GM18907 (cell line): ENCODE data around the gene TMEM128.

Experiments
- ATAC-seq: cut with Tn5 transposase; IDR thresholded peaks from one replicate; pipeline ENCODE4 v1.9.1; 2021; ENCODE audit warnings: mild to moderate bottlenecking, moderate library complexity; ENCODE audit not compliant: unreplicated experiment

The TMEM128 gene, protein sequence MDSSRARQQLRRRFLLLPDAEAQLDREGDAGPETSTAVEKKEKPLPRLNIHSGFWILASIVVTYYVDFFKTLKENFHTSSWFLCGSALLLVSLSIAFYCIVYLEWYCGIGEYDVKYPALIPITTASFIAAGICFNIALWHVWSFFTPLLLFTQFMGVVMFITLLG

DNA sequence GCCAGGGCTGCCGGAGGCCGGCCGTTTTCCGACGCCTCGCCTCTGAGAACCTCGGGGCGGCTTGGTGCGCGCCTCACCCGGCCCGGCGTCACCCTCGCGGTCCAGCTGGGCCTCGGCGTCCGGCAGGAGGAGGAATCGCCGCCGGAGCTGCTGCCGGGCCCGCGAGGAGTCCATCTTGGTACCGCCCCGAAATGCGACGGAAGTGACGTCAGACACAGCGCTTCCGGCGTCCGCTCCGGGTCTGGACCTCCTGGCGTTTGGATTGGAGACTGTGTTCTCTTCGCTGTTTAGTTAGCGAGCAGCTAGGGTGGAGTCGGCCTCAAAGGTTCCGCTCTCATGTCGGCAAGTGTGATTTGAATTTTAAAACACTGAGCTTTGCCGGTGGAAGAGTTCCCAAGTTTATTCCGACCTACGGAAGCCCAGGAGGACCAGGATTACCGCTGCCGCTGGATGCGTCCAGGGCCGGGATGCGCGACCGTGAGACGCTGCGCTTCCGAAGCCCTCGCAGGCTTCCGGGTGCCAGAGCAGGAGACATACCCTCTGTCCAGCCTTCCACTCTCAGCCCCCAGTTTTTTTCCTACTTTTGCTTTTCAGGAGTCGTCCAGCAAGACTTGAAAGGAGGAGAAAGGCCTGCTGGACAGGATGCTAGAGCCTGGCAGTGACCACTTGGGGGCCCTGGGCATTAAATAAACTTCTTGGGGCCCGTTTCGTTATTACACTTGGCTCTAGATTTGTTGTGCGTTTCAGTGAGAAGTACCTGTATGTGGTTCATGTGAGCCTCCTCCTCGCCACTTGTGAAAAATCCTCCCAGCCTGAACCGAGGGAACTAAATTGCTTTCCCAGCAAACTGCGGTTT, at the start of gene TMEM128:
Gene TMEM128, minus strand, starts transcription at position 195 of the 856 bp plus-strand sequence. Its CDS starts 21 bp downstream, at position 174.
- peak; percentile 93 for ATAC-seq

DNA sequence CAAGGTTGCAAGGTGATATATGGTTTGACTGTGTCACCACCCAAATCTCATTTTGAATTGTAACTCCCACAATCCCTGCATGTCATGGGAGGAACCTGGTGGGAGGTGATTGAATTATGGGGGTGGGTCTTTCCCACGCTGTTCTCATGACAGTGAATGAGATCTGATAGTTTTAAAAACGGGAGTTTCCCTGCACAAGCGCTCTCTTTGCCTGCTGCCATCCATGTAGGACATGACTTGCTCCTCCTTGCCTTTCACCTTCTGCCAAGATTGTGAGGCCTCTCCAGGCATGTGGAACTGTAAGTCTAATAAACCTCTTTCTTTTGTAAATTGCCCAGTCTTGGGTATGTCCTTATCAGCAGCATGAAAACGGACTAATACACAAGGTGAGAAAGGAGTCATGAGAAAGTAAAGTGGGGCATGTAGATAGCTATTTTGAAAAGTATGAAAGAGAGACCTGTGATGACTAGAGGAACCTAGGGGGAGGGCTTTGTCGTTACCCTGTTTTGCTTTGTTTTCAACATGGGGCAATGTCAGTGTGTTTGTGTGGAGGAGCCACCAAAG, 48.3 kb upstream of the TMEM128 start:
- no peak for ATAC-seq

DNA sequence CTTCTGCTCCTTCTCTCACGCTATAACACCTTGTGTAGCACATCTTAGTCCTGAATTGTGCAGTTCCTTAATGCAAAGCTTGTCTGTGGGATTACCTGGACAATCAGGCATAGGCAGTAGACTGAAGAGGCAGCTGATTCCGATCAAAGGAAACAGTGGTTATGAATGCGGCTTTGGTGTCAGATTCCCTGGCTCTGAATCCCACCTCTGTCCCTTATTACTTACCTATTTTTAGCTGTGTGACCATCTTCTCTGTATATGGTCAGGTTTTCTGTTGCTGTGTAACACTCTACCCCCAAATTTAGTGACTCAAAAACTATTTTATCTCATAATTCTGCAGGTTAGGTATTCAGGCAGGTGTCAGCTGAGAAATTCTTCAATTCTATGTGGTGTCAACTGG, 45.3 kb upstream of the TMEM128 start:
- no peak for ATAC-seq

DNA sequence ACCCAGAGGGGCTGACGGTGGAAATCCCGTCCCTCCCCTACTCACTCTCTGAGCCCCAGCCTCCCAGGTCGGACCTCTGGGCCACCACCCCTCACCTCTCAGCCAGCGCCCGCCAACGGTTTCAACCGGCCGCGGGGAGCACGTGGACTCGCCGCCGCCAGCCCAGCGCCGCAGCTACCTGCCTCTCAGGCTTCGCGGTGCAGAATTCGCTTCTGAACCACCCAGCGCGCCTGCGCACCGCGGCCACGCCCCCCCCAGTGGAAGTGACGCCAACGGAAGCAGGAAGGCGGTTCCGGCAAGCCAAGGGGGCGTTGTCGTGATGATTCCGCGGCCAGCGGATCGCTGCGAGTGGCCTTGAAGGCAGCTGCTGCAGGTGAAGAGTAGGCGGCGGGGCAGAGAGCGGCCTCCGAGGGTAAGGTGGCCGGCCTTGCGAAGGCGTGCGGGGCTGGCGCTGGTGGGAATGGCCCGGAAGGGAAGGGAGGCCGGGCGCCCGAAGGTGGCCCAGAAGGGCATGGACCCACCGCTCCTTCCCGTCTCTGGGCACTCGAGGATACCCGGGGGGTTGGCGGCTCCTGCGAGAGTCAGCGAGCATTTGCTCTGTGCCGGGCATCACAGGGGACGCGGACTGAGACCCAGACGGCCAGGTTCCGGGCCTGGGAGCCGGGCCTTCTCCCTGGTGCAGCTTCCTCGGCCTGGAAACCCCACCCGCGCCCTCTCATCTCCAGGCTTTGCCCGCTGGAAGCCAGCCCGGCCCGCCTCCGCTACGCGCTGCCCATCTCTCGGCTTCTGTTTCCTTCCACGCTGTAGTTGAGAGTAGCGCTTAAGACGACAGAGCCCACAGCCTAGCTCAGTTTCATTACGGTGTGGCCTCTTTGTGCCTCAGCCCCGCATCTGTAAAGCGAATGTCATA, 42.2 kb upstream of the TMEM128 start, which contains the start of the genes LYAR and ZBTB49:
Gene LYAR, minus strand, starts transcription at position 214 of the 910 bp plus-strand sequence. CDS start 6,412 bp downstream, outside the sequence.
Gene ZBTB49, plus strand, starts transcription at position 311 of the 910 bp plus-strand sequence. CDS start 9,695 bp downstream, outside the sequence.
- peak; percentile 86 for ATAC-seq

DNA sequence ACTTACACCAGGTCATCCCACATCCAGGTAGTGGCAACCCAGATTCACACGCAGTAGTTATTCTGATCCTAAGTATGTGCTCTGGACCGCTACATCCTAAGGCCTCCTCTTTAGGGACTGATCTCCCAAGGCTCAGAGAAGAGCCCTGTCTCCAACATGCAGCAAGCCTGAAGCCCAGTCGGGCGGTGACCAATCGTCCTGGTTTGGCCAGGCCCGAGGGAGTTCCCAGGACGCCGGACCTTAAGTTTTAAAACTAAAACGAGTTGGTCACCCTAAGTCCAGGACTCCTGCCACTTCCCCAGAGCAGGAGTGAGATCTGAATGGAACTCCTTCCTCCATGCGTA, 41.5 kb upstream of the TMEM128 start:
- ATAC-seq: peak; percentile 23

DNA sequence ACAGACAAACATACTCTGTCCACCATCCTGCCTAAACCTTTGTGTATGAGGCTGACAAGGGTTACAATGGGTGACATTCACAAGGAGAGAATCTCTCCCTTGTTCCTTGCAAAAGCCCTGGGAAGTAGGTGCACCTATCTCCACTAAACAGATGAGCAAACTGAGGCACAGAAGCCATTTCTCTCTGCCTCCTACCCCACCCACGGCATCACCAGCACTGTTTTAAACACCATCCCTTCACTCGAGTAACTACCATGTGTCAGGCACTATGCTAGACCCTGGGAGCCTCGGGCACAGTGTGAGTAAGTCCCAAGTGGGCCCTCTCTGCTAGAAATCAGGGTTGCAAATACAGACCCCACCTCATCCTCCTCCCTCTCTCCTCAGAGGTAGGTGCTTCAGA, 41.0 kb upstream of the TMEM128 start:
- ATAC-seq: no peak

DNA sequence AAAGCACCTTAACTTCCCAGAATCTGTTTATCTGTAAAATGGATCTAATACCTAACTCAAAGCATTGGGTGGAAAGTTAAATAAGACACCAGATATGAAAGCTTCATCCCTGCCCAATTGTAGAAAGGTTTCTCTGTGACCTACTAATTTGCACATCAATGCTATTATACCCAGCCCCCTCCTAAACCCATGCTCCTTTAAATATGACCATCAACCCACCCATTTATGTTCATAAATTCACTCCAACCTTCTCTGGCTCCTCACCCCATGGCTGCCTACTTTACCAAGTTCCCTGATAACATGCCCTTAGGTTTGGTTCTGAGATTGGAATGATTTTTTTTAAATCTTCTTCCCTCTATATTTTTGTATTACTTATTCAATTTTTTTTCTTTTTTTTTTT, 40.1 kb upstream of the TMEM128 start:
- ATAC-seq: no peak

DNA sequence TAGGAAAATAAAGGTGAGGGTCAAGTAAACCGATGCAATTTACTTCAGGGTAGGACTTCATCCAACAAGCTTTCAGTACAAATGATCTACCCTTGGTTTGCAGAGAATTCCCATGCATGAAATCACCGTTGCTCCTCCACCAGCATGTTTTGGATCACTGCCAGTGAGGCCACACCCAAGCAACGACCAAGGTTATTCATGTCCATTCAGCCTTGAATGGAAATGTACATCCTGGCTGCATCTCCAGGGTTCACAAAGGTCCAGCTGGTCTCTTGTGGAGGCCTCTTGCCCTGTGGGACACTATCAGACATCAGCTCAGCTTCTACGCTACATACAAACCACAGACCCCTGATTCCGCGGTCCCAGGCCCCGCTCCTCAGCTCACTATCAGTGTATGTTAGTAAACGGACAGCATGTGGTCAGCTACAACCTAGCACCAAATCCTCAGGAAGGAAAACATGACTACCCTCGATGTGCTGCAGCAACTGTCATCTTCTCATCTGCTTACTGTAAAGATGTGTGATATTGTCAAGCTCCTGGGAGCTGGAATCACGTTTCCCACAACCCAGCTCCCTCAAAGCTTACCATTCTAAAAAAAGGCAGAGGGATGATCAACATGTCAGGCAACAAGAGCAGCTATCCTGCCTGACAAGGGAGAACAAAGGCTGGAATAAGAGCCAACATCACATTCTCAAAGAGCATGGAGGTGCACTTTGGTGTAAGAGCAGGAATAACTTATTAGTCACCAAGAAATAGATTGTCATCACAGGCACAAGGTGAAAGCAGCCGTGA, 37.0 kb upstream of the TMEM128 start:
- no peak for ATAC-seq

DNA sequence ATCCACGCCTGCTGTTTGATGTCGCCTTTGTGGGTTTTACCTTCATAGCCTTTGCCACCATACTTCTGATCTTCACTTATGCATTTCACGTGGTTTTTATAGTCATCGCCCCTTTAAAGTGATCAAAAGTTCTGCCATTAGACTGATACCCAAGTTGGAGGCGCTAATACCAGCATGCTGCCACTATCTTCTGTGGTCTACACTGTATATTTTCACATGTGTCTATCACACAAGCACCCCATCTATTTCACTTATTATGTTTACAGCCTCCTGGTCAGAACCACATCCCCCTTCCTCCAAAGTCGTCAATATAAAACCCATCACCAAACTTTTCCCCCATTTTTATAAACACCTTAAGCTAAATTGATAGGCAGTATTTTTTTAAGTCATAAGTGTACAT, 33.8 kb upstream of the TMEM128 start:
- no peak for ATAC-seq

DNA sequence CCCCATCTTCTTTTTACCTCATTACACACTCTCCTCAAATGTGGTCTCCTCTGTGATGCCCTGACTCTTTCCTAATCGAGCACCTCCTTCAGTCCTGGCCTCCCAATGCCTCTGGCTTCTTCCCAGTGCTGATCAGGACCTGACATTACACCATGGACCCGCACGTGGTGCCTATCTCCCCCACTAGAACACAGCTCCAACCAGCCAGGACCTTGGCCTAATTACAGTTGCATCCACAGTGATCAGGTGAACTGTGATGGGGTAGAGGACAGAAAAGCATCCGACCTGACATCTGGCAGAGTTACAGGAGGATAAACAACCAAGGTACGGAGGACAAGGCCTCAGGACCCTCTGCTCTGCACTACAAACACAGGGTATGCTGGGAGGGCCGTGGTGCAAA, 29.5 kb upstream of the TMEM128 start:
- ATAC-seq: no peak

DNA sequence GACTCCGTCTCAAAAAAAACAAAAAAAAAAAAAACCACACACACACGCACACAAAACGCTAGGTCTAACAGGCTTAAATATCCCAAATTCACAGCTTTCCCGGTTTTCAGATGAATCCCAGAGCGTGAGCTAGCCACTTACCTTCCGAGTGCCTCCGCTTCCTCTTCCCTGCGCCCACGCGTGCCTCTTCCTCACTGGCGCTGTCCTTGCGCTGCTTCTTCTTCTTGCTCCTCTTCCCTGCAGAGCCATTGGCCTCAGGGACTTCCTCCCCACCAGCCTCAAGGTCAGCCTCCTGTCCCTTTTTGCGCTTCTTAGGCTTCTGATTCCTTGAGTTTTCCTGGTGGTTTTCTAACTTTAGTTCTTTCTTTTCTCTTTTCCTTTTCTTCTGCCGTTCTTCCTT, 26.2 kb upstream of the TMEM128 start:
- no peak for ATAC-seq

DNA sequence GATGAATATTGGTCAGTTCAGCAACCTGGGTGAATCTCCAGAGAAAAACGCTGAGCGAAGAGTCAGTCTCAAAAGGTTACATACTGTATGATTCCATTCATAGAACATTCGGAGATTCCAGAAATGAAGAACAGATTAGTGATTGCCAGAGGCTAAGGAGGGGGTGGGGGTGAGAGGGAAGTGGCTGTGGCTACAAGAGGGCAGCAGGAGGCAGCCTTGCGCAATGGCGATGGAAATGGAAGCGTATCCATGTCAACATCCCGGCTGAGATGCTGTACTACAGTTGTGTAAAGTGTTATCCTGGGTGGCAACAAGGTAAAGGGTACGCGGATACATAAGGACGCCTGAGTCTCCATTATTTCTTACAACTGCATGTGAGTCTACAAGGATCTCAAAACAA, 23.9 kb upstream of the TMEM128 start:
- ATAC-seq: no peak

DNA sequence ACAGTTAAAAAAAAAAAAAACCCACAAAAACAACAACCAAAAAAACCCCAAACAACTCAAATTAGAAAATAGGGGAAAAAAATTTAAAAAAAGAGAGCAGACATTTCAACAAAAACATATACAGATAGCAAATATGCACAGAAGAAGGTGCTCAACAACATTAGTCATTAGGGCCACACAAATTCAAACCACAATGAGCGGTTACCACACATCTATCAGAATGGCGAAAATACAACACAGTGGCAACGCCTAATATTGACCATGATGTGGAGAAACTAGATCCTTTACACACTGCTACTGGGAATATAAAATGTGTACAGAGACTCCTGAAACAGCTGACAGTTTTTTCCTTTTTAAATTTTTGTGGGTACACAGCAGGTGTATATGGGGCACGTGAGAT, 22.5 kb upstream of the TMEM128 start:
- no peak for ATAC-seq

DNA sequence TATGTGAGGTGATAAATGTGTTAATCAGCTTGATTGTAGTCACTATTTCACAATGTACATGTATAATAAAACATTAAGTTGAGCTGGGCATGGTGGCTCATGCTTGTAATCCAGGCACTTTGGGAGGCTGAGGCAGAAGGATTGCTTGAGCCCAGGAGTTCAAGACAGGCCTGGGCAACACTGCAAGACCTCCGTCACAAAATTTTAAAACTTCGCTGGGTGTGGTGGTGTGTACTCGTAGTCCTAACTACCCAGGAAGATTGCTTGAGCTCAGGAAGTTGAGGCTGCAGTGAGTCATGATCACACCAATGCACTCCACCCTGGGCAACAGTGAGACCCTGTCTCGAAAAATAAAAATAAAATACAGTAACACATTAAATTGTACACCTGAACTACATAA, 21.8 kb upstream of the TMEM128 start:
- ATAC-seq: no peak

DNA sequence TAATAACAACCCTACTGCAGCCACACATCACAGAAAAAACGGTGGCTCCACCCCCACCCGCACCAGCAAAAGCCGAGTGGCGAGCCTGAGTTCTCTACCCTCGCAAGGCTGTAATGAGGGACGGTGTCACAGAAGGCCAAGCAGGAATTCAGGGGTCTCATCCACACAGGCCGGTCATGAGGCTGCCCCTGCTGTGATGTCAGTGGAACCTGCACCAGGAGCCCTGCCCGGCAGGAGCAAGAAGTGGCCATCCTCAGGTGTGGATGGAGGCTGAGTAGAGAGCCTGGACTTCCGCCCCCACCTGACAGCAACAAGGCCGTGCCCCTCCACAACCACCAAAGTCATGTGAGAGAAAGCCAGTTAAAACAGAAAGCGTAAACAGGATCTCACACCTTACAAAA, 21.3 kb upstream of the TMEM128 start:
- no peak for ATAC-seq

DNA sequence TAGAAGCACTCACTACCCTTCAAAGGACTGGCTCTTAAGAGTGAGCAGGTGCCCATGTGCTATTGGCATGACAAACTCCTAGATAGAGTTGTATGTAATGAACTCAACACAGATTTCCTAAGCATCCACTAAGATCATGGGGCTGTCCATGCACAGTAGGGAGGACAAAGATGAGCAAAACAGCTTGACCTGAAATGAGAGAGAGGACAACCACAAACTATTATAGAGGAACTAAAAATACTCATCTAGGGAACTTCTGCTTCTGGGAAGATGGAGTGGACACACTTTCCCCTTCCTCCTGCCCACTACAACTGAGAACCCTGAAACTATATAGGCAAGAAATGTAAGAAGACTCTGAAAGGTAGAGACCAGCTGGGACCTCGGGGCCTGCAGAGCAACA, 20.8 kb upstream of the TMEM128 start:
- ATAC-seq: no peak

DNA sequence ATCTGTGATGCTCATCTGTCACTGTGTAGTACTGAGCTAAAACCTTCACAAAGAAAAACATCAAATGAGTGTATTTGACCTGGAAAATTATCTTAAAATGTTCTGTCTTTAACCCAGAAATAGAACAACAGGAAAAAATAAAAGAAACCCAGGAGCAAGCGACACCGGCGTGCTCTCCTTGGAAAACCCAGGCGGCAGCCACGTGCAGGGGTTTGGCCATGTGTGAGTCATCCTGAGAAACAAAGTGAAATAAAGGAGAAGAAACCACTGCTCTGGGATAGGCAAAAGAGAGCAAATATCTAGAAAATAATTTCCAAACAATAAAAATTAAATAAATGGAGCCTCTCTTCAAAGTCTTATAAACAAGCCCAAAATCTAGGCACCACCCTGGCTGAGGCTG, 20.0 kb upstream of the TMEM128 start:
- ATAC-seq: no peak

DNA sequence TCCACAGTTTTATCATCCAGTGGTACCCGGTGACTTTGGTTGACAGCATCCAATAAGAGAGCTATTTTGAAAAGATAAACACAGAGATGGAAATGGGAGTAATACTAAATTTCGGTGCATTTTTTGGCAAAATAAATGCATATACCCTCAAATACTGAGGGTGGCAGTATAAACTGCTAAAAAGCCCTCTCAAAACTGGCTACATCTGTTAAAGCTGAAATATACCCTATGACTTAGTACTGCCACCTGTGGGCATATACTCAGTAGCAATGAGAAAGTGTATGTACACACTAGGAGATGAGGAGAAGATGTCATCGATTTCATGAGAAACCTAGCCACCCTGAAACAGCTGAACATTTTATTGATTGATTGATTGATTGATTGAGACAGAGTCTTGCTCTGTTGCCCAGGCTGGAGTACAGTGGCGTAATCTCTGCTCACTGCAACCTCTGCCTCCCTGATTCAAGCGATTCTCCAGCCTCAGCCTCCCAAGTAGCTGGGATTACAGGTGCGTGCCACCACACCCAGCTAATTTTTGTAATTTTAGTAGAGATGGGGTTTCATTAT, 12.2 kb upstream of the TMEM128 start:
- ATAC-seq: peak; percentile 60

DNA sequence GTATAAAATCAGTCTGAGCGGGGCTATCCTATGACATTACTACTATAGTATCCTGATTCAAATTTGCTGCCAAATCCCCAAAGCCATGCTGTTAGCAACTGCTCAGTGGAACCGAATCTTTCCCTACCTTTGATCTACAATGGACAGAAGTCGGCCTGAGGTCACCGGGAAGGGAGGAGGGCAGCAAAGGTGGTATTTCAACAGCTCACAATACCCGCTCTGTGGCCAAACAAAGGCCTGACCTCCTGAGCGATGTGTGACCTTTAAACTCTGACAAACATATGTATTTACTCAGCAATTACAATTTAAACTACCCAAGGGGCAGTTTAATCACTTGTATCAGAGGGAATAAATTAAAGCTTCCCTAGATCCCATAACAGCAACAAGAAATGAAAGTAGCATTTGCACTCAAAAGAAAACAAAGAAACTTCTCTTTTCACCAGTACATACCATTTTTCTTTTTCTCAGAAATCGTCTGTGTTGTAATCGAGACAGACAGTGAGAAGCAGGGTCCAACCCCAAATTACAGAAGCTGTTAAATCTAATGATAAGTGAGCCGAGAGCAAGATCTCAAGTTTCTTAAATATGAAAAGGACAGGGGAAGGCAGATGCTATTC, 11.6 kb upstream of the TMEM128 start:
- no peak for ATAC-seq
